Endothelial cell of umbilical vein (primary cell): Measurements from ENCODE around the gene SHROOM2. TPM values are rescaled to one million over a fixed set of nuclear protein-coding genes. Genes with fewer than 3 reads are reported as not detected.

Experiments
- BruUV-seq: library from RNA; stranded (reverse); fragments of 400-500 nt; replicated peaks from 2 replicates; lab custom pipeline; 2021; lab: Mats Ljungman, UMichigan
- CTCF ChIA-PET: fragments of 300-600, 350-600 bp; sonication (Branson Sonifier 250); formaldehyde crosslinking; loops from one replicate; lab custom pipeline; 2021; ENCODE audit warnings: antibody characterized with exemption, inconsistent platforms; lab: Charles Lee
- POLR2A ChIA-PET: fragments of 300-600, 350-600 bp; sonication (Branson Sonifier 250); formaldehyde crosslinking; loops from one replicate; lab custom pipeline; 2021; ENCODE audit warnings: antibody characterized with exemption, inconsistent platforms; lab: Charles Lee
- DNase-seq: peaks from one replicate; pipeline ENCODE4 v3.0.0-alpha.2; 2011; ENCODE audit warnings: low read depth, low spot score
- FAIRE-seq: peaks from 2 replicates; lab custom pipeline; 2011; peaks lifted over from hg19 to GRCh38; lab: Jason Lieb, UNC
- H2AFZ ChIP-seq: 2 replicates; pipeline ENCODE4 v1.6.0; 2012; ENCODE audit warnings: low read depth, low read length, control low read depth, inconsistent platforms
- H3K27ac ChIP-seq: 2 replicates; pipeline ENCODE4 v1.5.1; 2011; ENCODE audit warnings: low read depth, mild to moderate bottlenecking, control low read depth, low read length, moderate library complexity; ENCODE audit not compliant: insufficient read depth
- H3K27me3 ChIP-seq, 2 experiments: 2 replicates each; pipeline versions ENCODE4 v1.6.0 to v1.6.1; 2011; ENCODE audit warnings: low read length in 2 of 2, mixed read lengths in 1 of 2; ENCODE audit not compliant: control insufficient read depth in 2 of 2, insufficient read depth in 2 of 2
- H3K36me3 ChIP-seq, 2 experiments: 2 replicates in 1 of 2; 3 replicates in 1 of 2; pipeline ENCODE4 v1.5.1; 2011; ENCODE audit warnings: low read length in 2 of 2, mild to moderate bottlenecking in 1 of 2, moderate library complexity in 1 of 2; ENCODE audit not compliant: control insufficient read depth in 2 of 2, insufficient read depth in 2 of 2; ENCODE audit errors: extremely low read depth in 1 of 2
- H3K4me1 ChIP-seq: 3 replicates; pipeline ENCODE4 v1.5.1; 2011; ENCODE audit warnings: mild to moderate bottlenecking, low read length; ENCODE audit not compliant: control insufficient read depth, insufficient read depth; ENCODE audit errors: extremely low read depth
- H3K4me2 ChIP-seq: 2 replicates; pipeline ENCODE4 v1.6.1; 2011; ENCODE audit warnings: low read length, control low read depth, mixed read lengths; ENCODE audit not compliant: insufficient read depth
- H3K4me3 ChIP-seq, 3 experiments: fragments of 200-600 bp in 1 of 3; sonication (generic), shearing (Covaris generic) in 1 of 3; replicated peaks in 1 of 3; 2 replicates each; pipeline ENCODE4 v1.5.1; 2011 to 2016; ENCODE audit warnings: control low read depth in 3 of 3, low read length in 3 of 3, mild to moderate bottlenecking in 2 of 3, inconsistent platforms in 1 of 3, low read depth in 1 of 3, moderate library complexity in 1 of 3; ENCODE audit not compliant: insufficient read depth in 1 of 3
- H3K79me2 ChIP-seq: 2 replicates; pipeline ENCODE4 v1.6.0; 2012; ENCODE audit warnings: low read length, inconsistent platforms; ENCODE audit not compliant: control insufficient read depth, insufficient read depth
- H3K9ac ChIP-seq: replicated peaks from 2 replicates; pipeline ENCODE3; 2011; ENCODE audit warnings: low read length, control low read depth; ENCODE audit not compliant: insufficient read depth; ENCODE audit errors: extremely low read depth
- H3K9me1 ChIP-seq: replicated peaks from 3 replicates; pipeline ENCODE4 v1.6.0; 2011; ENCODE audit warnings: mild to moderate bottlenecking, low read length; ENCODE audit not compliant: control insufficient read depth, insufficient read depth; ENCODE audit errors: extremely low read depth
- H3K9me3 ChIP-seq: replicated peaks from 2 replicates; pipeline ENCODE4 v1.5.1; 2012; ENCODE audit warnings: low read length, inconsistent platforms; ENCODE audit not compliant: control insufficient read depth, insufficient read depth
- H4K20me1 ChIP-seq: replicated peaks from 2 replicates; pipeline ENCODE3; 2011; ENCODE audit warnings: mild to moderate bottlenecking, low read length; ENCODE audit not compliant: control insufficient read depth, insufficient read depth; ENCODE audit errors: extremely low read depth
- EZH2 ChIP-seq: IDR thresholded peaks from 2 replicates; pipeline ENCODE4 v1.6.1; 2012; ENCODE audit warnings: borderline replicate concordance, low read depth, mild to moderate bottlenecking, moderate library complexity, low read length, inconsistent platforms; ENCODE audit not compliant: severe bottlenecking
- FOS ChIP-seq: IDR thresholded peaks from 2 replicates; pipeline ENCODE4 v1.6.1; 2011; ENCODE audit warnings: mild to moderate bottlenecking, low read length, moderate library complexity, borderline replicate concordance; ENCODE audit not compliant: insufficient read depth
- GATA2 ChIP-seq: IDR thresholded peaks from 2 replicates; pipeline ENCODE4 v1.7.0; 2011; ENCODE audit warnings: low read depth, mild to moderate bottlenecking, moderate library complexity, mixed read lengths, low read length; ENCODE audit not compliant: insufficient read length, insufficient read depth
- MAX ChIP-seq: IDR thresholded peaks from 2 replicates; pipeline ENCODE4 v1.6.1; 2011; ENCODE audit not compliant: insufficient read depth, insufficient read length
- POLR2A ChIP-seq: IDR thresholded peaks from 2 replicates; pipeline ENCODE4 v1.6.1; 2012; ENCODE audit warnings: low read depth, mild to moderate bottlenecking, control low read depth, low read length
- POLR2AphosphoS5 ChIP-seq: IDR thresholded peaks from 2 replicates; pipeline ENCODE4 v1.6.1; 2012; ENCODE audit warnings: low read depth, mild to moderate bottlenecking, control low read depth, low read length, moderate library complexity; ENCODE audit not compliant: insufficient read depth
- dilution Hi-C: fragments of 300-500 bp; cut with MboI; formaldehyde crosslinking; loops from one replicate; pipeline ENCODE4 v1.15.0; 2019; ENCODE audit warnings: low sequenced_read_pairs; ENCODE audit not compliant: extremely low pct_ligation_motif_present
- intact Hi-C: fragments of 100-400 bp; cut with micrococcal nuclease; formaldehyde crosslinking; loops from one replicate; pipeline ENCODE4 v1.10.0; 2022
- polyA plus RNA-seq, 4 experiments: library from polyadenylated mRNA; depleted of rRNA in 3 of 4; stranded (reverse) in 3 of 4; unstranded in 1 of 4; fragments of >200 nt; gene quantifications; 2 replicates each; pipeline versions ENCODE4 v1.2.1 to v1.2.3, GENCODE V29; 2011 to 2012; ENCODE audit warnings: missing spikeins in 1 of 4
- total RNA-seq: library from RNA; stranded (reverse); gene quantifications from 2 replicates; pipeline ENCODE4 v1.2.3, GENCODE V29; 2021

SHROOM2 gene
- total and polyA plus RNA-seq, 2 donors (not counting 3 experiments of a cell fraction or from before 2014, with no cell fraction given) = 3.7 to 11.8 TPM

GRCh38 chrX:9958183-9958582 lies 172.0 kb downstream of the SHROOM2 start:
- no peak for DNase-seq
- Histone ChIP-seq H4K20me1 (no peaks in the 10 kb centered on the region), H3K9ac (no peak overlapping the region), H2AFZ (no peak overlapping the region), H3K79me2 (no peaks in the 10 kb centered on the region), H3K27ac (no peak overlapping the region), H3K4me2 (no peak overlapping the region), H3K4me3 (no peak overlapping the region), H3K9me3 (no peaks in the 10 kb centered on the region), H3K4me1 (no peaks in the 10 kb centered on the region), H3K36me3 (no peaks in the 10 kb centered on the region), H3K9me1 (no peaks in the 10 kb centered on the region), H3K27me3 (no peaks in the 10 kb centered on the region)
- ChIA-PET POLR2A (no interaction called here), CTCF (no interaction called here)
- no peak for TF ChIP-seq FOS
- no peak for TF ChIP-seq POLR2AphosphoS5
- no TSS peak for BruUV-seq
- intact Hi-C loops = no loop called here
- FAIRE-seq = no peak
- dilution Hi-C loops = no loop called here

GRCh38 chrX:9961750-9962149 lies 175.5 kb downstream of the SHROOM2 start:
- Histone ChIP-seq H3K27ac (no peak overlapping the region), H3K4me2 (no peak overlapping the region), H3K27me3 (no peaks in the 10 kb centered on the region), H3K4me3 (no peak overlapping the region), H3K4me1 (no peaks in the 10 kb centered on the region), H3K9ac (no peak overlapping the region), H2AFZ (no peak overlapping the region), H3K36me3 (no peaks in the 10 kb centered on the region), H3K79me2 (no peaks in the 10 kb centered on the region), H3K9me3 (no peaks in the 10 kb centered on the region), H4K20me1 (no peaks in the 10 kb centered on the region), H3K9me1 (no peaks in the 10 kb centered on the region)
- no TSS peak for BruUV-seq
- POLR2A ChIA-PET = no interaction called here
- TF ChIP-seq EZH2 (no peak), POLR2A (no peak), FOS (no peak), GATA2 (no peak), MAX (no peak)
- CTCF ChIA-PET = no interaction called here
- DNase-seq (no peak), FAIRE-seq (no peak)
- dilution Hi-C loops = no loop called here
- intact Hi-C loops = no loop called here
